GM21786 (cell line): Measurements from ENCODE around the gene RSBN1L.
"Not testable (repeated sequence)": the region's sequence is repeated elsewhere in the genome, so short reads cannot be mapped to it uniquely, and the experiment has no call there.

Source experiments
- ATAC-seq: cut with Tn5 transposase; IDR thresholded peaks from one replicate; pipeline ENCODE4 v1.9.1; 2021; ENCODE audit not compliant: unreplicated experiment

RSBN1L gene

GRCh38 chr7:77696057-77696642 is at the start of gene RSBN1L:
RSBN1L (plus strand) TSS chr7:77696459; CDS start chr7:77696470, 11 bp downstream.
- ATAC-seq, result peak; percentile 94

- no peak for ATAC-seq
Observed at GRCh38 chr7:77648742-77649338, 47.4 kb upstream of the RSBN1L start.

GRCh38 chr7:77649716-77650349 is 46.4 kb upstream of the RSBN1L start:
- ATAC-seq, result no peak

GRCh38 chr7:77651575-77652162 is 44.6 kb upstream of the RSBN1L start:
- no peak for ATAC-seq

GRCh38 chr7:77652826-77653225 is 43.4 kb upstream of the RSBN1L start:
- not testable (repeated sequence) for ATAC-seq

DNA sequence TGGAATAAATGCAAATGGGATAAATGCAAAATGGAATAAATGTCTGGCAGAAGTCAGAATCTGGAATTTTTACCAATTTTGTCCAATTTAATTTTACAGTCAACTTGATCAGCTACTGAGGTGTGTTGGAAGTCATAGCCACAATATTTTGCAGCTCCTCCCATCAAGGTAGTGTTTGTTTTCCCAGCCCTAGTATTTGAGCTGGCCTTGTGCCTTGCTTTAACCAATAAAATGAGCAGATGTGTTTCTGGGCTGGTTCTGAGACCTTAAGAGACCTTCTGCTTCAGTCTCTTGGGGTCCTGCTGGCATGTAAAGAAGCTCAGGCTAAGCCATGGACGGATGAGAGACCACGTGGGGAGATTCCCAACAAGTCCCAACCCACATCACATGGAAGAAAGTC is 42.7 kb upstream of the RSBN1L start:
- ATAC-seq, result no peak

- no peak for ATAC-seq
Observed at GRCh38 chr7:77655356-77655755, 40.9 kb upstream of the RSBN1L start.

DNA sequence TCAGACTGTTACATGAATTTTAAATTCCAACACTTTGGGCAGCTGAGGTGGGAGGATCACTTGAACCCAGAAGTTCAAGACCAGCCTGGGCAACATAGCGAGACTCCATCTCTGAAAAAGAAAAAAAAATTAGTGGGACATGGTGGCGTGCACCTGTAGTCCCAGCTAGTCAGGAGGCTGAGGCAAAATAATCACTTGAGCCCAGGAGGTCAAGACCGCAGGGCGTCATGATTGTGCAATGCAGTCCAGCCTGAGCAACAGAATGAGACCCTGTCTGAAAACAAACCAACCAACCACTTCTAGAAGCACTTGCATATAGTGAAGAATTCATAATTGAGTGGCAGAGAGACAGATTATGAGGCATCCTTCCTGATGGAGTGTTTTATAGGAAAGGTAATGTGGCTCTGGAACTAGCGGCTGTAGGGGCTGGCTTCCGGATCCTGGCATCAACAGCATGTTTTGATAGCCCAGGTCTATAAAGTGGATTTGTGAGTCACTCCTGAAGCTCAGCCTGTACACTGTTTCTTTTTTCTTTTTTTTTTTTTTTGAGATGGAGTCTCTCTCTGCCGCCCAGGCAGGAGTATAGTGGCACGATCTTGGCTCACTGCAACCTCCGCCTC is 40.3 kb upstream of the RSBN1L start:
- no peak for ATAC-seq

DNA sequence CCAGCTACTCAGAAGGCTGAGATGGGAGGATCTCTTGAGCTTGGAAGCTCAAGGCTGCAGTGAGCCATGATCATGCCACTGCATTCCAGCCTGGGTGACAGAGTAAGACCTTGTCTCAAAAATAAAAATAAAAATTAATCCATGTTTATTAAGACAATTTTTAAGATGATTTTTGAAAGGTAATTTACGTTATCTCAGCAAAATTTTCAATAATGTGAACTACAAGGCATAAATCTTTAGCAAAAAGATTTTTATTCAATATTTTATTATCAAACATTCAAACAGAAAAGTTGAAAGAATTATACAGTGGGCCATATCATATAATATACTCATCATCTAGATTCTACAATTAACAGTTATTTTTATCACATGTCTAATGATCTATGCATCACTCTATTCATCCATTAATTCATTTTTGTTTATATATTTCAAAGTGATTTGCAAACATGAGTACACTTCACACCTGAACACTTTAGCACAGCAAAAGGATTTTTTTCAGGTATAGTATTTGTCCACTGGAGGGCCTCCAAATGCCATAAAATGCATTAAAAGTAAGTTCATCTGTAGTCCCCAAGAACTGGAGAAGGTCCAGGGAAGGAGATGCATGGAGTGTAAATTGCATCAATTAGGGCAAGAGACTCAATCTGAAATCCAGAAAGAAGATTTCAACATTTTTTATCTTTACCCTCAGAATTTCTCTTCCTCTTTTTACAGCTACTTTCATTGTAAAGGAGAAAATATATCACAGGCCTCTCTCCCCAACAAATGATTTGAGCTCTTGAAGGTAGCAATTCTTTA is 38.6 kb upstream of the RSBN1L start:
- ATAC-seq, result peak; percentile 77

DNA sequence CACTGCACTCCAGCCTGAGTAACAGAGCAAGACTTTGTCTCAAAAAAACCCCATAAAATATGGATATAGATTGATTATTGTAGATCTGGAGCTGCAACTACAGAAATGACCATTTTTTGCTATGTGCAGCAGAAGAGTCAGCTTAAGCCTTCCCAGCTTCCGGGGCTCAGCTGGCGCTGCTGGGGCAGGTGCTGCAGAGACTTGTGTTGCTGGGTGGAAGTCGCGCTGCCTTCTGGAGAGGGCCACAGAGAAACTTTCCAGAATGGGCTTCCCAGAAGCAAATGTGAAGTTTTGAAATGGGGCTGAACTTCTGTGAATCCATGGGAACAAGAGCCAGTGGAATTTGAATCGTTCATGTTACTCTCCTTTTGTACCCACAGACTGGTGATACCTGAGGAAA is 37.3 kb upstream of the RSBN1L start:
- no peak for ATAC-seq

DNA sequence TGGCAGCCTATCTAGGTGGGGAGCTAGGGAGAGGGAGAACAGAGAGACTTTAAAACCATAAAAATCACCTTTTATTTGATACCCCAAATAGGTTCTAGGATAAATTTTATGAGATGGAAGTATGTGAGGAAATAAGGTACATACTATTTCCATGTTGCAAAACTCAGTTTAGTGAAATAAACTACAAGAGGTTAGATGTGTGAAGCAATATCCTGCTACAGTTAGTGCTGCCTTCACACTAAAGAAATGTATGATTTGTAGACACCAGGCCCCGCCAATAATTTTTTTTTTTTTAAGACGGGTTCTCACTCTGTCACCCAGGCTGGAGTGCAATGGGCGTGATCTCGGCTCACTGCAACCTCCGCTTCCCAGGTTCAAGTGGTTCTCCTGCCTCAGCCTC is 34.4 kb upstream of the RSBN1L start:
- ATAC-seq, result no peak

DNA sequence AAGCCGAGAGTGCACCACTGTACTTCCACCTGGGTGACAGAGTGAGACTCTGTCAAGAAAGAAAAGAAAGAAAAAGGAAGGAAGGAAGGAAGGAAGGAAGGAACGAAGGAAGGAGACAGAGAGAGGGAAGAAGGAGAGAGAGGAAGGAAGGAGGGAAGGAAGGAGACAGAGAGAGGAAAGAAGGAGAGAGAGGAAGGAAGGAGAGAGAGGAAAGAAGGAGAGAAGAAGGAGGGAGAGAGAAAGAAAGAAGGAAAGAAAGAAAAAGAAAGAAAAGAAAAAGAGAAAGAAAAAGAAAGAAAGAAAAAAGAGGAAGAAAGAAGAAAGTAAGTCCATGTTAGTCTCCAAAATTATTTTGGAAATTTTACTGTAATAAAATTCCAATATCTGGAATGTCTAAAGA is 33.4 kb upstream of the RSBN1L start:
- ATAC-seq, result no peak

GRCh38 chr7:77664715-77665114 is 31.5 kb upstream of the RSBN1L start:
- no peak for ATAC-seq

DNA sequence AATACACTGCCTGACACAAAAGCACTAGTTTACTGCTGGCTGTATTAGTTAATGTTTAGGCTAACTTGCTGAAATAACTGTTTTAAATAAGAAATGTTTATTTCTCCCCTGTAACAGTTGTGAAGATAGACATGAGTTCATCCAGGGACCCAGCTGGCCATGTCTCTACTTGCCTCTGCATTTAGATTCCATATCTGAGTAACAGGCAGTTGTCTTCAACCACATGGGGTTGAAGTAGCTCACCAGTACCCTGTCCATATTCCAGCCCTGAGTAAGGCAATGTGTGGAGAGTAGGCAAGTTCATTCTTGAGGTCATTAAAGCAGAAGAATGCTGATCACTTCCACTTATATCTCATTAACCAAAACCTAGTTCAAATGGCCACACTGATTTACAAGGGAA is 31.1 kb upstream of the RSBN1L start:
- no peak for ATAC-seq

GRCh38 chr7:77667459-77668086 is 28.7 kb upstream of the RSBN1L start:
- ATAC-seq, result no peak

- no peak for ATAC-seq
Observed at GRCh38 chr7:77674878-77675277, 21.4 kb upstream of the RSBN1L start.

DNA sequence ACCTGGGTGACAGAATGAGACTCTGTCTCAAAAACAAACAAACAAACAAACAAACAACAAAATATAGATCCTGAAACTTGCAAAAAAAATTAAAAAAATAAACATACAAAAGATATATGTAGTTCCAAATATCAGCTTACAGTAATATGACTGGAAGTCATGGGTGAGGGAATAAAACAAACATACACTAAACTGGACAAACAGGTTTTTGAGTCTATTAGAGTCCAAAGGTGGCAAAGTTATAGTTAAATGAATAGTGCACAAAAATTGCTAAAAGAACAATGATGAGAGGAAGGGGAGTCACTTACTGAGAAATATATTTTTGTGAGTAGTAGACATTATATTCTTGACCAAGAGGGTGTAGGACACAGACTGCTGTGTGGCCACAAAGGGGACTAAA is 16.7 kb upstream of the RSBN1L start:
- ATAC-seq, result no peak

GRCh38 chr7:77680266-77680665 is 16.0 kb upstream of the RSBN1L start:
- no peak for ATAC-seq

DNA sequence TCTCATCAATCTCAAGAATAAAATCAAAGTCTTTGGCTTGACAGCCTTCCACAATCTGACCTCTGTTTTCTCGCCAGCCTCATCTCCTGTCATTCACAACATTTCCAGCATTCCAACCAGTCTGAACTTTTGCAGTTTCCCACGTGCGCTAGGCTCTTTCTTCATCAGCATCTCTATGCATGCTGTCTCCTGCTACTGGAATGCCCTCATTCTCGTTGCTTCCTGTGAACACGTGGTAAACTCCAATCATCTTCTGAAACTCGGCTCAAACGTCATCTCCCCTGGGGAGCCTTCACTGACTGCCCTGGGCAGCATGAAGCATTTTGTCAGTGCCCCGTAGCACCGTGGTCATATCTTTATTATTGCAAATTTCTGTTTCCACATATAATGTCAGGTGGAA is 12.2 kb upstream of the RSBN1L start:
- ATAC-seq, result no peak

DNA sequence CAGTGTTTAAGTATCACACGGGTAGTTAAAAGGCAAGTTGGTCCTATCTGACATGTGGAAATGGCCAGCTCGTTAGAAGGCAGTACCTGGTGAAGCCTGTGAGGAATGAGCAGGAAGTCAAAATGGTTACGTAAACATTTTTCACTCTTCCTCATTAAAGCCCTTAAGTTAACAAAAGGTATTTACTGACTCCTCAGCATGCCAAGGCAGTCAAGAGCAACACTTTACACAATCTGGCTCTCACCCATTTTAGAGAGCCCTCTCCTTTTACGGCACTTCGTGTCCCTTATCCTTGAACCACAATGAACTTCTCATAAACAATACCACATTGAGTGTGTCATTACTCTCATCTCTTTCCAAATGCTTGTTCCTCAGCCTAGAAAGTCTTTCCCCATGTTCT is 11.0 kb upstream of the RSBN1L start:
- ATAC-seq, result no peak
